Panc1 (cell line): ENCODE measurements around the gene RNF167. TPM values are rescaled to one million over a fixed set of nuclear protein-coding genes. Genes with fewer than 3 reads are reported as not detected.

Experiments used
- ATAC-seq: fragments of 200-7000 bp; cut with Tn5 transposase; 2 replicates; pipeline ENCODE4 v1.9.1; 2020; ENCODE audit warnings: mild to moderate bottlenecking, moderate library complexity
- BruUV-seq: library from RNA; stranded (reverse); fragments of 400-500 nt; replicated peaks from 2 replicates; lab custom pipeline; 2021; lab: Mats Ljungman, UMichigan
- CTCF ChIA-PET: fragments of 300-600 bp; sonication (Branson Sonifier 250); formaldehyde crosslinking; loops from one replicate; lab custom pipeline; 2022; ENCODE audit warnings: antibody characterized with exemption; lab: Charles Lee
- POLR2A ChIA-PET: fragments of 300-600 bp; sonication (Branson Sonifier 250); formaldehyde crosslinking; loops from one replicate; lab custom pipeline; 2022; ENCODE audit warnings: antibody characterized with exemption; lab: Charles Lee
- DNase-seq: peaks from one replicate; pipeline ENCODE4 v3.0.0-alpha.2; 2010; ENCODE audit warnings: low read depth, low spot score
- H3K27ac ChIP-seq: 2 replicates; pipeline ENCODE4 v1.5.1; 2011; ENCODE audit warnings: mild to moderate bottlenecking, low read length, inconsistent platforms
- H3K27me3 ChIP-seq: fragments of 200-500 bp; sonication (Bioruptor generic); 2 replicates; pipeline ENCODE4 v1.6.0; 2014; ENCODE audit warnings: low read length, inconsistent platforms; ENCODE audit not compliant: control insufficient read depth, insufficient read depth
- H3K36me3 ChIP-seq: fragments of 200-500 bp; sonication (Bioruptor generic); 2 replicates; pipeline ENCODE4 v1.5.1; 2014; ENCODE audit warnings: inconsistent platforms, mild to moderate bottlenecking, low read length, moderate library complexity; ENCODE audit not compliant: control insufficient read depth, insufficient read depth
- H3K4me1 ChIP-seq: 2 replicates; pipeline ENCODE4 v1.5.1; 2011; ENCODE audit warnings: inconsistent platforms, mild to moderate bottlenecking, low read length, moderate library complexity; ENCODE audit not compliant: control insufficient read depth, insufficient read depth
- H3K4me3 ChIP-seq, 2 experiments: 2 replicates each; pipeline ENCODE4 v1.5.1; 2011 to 2012; ENCODE audit warnings: low read depth in 2 of 2, low read length in 2 of 2, mild to moderate bottlenecking in 2 of 2, inconsistent platforms in 1 of 2, moderate library complexity in 1 of 2
- H3K9me3 ChIP-seq: fragments of 200-500 bp; sonication (Bioruptor generic); 2 replicates; pipeline ENCODE4 v1.5.1; 2014; ENCODE audit warnings: low read depth, mild to moderate bottlenecking, inconsistent platforms, low read length, moderate library complexity; ENCODE audit not compliant: control insufficient read depth, insufficient read depth
- CTCF ChIP-seq: fragments of 450-650 bp; IDR thresholded peaks from 2 replicates; pipeline ENCODE4 v1.5.1; 2017; ENCODE audit warnings: mild to moderate bottlenecking
- POLR2AphosphoS5 ChIP-seq: IDR thresholded peaks from 2 replicates; pipeline ENCODE4 v1.6.1; 2012; ENCODE audit warnings: mild to moderate bottlenecking, low read depth, low read length, moderate library complexity
- REST ChIP-seq, 2 experiments: IDR thresholded peaks; 2 replicates each; pipeline ENCODE4 v1.6.1; 2011 to 2012; ENCODE audit warnings: low read depth in 2 of 2, control low read depth in 1 of 2, low read length in 1 of 2, mild to moderate bottlenecking in 1 of 2, moderate library complexity in 1 of 2; ENCODE audit not compliant: insufficient read depth in 1 of 2
- SIN3A ChIP-seq: IDR thresholded peaks from 2 replicates; pipeline ENCODE4 v1.6.1; 2012; ENCODE audit warnings: low read depth, mild to moderate bottlenecking, low read length, moderate library complexity, borderline replicate concordance; ENCODE audit not compliant: insufficient read depth
- TCF7L2 ChIP-seq: IDR thresholded peaks from 2 replicates; pipeline ENCODE4 v1.6.1; 2011; ENCODE audit warnings: mild to moderate bottlenecking, low read depth, low read length, inconsistent platforms
- in situ Hi-C: cut with HindIII; loops from 2 replicates; pipeline ENCODE4 v1.10.0; 2016; ENCODE audit warnings: low sequenced_read_pairs, low pct_unique_long_range_greater_than_20kb
- intact Hi-C: fragments of 100-400 bp; cut with micrococcal nuclease; formaldehyde crosslinking; loops from one replicate; pipeline ENCODE4 v1.10.0; 2022; ENCODE audit not compliant: unreplicated experiment
- total RNA-seq: library from RNA; stranded (reverse); gene quantifications from one replicate; pipeline ENCODE4 v1.2.1, GENCODE V29; 2021; ENCODE audit not compliant: unreplicated experiment

Gene RNF167
- total RNA-seq, 1 experiment from 2014 or later, result 95.8 TPM

- no TSS peak for BruUV-seq
- H3K27me3 ChIP-seq, result no peaks in the 10 kb centered on the region
- in situ Hi-C loops (no loop called here), intact Hi-C loops (no loop called here)
- H3K9me3 ChIP-seq, result no peaks in the 10 kb centered on the region
- no peak overlapping the region for H3K4me3 ChIP-seq
- no peaks in the 10 kb centered on the region; the same call in 1 of the 2 replicates for H3K4me1 ChIP-seq
- H3K36me3 ChIP-seq, result no peaks in the 10 kb centered on the region
- ChIA-PET POLR2A (no interaction called here), CTCF (no interaction called here)
- no peak for ATAC-seq
- TF ChIP-seq TCF7L2, result no peak
- TF ChIP-seq CTCF, result no peak
- no peak for TF ChIP-seq SIN3A
- TF ChIP-seq POLR2AphosphoS5, result no peak
- no peak for TF ChIP-seq REST (IDR thresholded peaks at IDR 0.05; ENCODE audit: insufficient read depth in 1 of 2, low read depth in 2 of 2, low read length in 1 of 2)
- no peak for DNase-seq
- no peak overlapping the region for H3K27ac ChIP-seq
These were observed 42.8 kb upstream of the RNF167 start for GRCh38 chr17:4897198-4897687.

GRCh38 chr17:4897785-4898184 is 42.3 kb upstream of the RNF167 start:
- no peaks in the 10 kb centered on the region for H3K36me3 ChIP-seq
- intact Hi-C loops (no loop called here), in situ Hi-C loops (no loop called here)
- H3K4me1 ChIP-seq, result no peaks in the 10 kb centered on the region; the same call in 1 of the 2 replicates
- no peak overlapping the region for H3K27ac ChIP-seq
- ATAC-seq (no peak), DNase-seq (no peak)
- no peaks in the 10 kb centered on the region for H3K27me3 ChIP-seq
- BruUV-seq, result no TSS peak
- no peaks in the 10 kb centered on the region for H3K9me3 ChIP-seq
- ChIA-PET POLR2A (no interaction called here), CTCF (no interaction called here)
- TF ChIP-seq CTCF, result no peak
- TF ChIP-seq TCF7L2, result no peak
- TF ChIP-seq POLR2AphosphoS5, result no peak
- TF ChIP-seq SIN3A, result no peak
- no peak for TF ChIP-seq REST (IDR thresholded peaks at IDR 0.05; ENCODE audit: insufficient read depth in 1 of 2, low read depth in 2 of 2, low read length in 1 of 2)
- H3K4me3 ChIP-seq, result no peak overlapping the region
